ENCODE data around the gene ELF3.
"Not testable (repeated sequence)": the region's sequence is repeated elsewhere in the genome, so short reads cannot be mapped to it uniquely, and the experiment has no call there.

Gene ELF3

DNA sequence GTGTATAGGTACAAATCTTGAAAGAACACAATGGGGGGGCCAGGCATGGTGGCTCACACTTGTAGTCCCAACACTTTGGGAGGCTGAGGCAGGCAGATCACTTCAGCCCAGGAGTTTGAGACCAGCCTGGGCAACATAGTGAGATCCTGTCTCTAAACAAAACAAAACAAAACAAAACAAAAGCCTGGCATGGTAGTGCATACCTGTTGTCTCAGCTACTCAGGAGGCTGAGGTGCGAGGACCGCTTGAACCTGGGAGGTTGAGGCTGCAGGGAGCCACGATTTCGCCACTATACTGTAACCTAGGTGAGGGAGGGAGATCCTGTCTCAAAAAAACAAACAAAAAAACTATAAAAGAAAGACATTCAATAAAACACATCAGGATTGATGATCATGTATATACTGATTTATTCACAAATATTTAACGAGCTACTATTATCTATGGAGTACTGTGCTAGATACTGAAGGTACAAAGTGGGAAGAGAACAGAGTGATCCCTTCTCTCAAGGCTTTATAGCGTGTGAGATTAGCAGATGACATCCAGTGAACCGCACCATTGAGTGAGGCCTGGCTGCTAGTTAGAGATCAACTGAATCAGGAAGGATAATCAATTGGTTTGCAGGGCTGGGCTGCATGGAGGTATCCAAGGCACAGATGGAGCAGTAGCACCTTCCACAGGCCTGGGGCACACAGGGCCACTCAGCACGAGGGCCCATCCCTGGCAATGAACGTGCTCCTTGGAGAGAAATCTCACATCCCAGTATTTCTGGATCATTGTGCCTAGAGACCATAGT is 26.4 kb downstream of the ELF3 start:
- DNase-seq = no peak

DNA sequence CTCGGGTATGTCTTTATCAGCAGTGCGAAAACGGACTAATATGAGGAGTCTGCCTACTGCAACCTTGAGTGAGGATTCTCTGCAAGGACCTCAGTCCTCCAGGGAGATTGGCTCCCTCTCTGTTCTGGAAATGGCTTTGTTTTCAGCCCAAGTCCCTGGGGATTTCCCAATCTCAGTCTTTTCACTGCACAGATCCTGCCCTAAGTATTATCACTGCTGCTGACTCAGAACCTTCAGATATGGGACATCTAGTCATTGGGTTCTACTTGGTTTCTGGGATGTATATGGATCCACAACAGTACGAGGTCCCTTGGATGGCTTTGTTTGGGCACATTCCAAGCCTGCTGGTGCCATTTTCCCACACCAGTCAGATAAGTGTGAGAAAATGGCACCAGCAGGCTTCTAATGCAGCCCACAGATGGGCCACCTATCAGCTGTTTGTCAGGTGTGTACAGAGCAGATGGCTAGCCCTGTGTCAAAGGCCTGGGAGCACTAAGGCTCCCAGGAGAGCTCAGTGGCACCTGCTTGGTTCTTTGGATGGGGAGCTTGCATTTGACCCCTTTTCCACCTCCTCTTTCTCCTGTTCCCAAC is 27.4 kb downstream of the ELF3 start:
- DNase-seq = no peak

DNA sequence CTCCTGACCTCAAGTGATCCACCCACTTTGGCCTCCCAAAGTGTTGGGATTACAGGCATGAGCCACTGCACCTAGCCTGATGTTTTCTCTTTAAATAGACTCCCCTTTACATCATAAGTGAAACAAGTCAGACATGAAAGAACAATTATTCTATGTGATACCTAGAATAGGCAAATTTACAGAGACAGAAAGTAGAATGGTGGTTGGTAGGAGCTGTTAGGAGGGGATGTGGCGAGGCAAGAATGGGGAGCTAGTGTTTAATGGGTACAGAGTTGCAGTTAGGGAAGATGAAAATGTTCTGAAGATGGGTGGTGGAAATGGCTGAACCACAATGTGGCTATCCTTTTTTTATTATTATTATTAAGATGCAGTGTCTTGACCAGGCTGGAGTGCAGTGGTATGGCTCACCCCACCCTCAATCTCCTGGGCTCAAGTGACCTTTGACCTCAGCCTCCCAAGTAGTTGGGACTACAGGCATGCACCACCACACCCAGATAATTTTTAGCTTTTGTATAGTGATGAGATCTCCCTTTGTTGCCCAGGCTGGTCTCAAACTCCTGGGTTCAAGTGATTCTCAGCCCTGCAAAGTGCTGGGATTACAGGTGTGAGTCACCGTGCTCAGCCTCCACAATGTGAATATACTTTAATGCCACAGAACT is 28.4 kb downstream of the ELF3 start:
- no peak for DNase-seq

DNA sequence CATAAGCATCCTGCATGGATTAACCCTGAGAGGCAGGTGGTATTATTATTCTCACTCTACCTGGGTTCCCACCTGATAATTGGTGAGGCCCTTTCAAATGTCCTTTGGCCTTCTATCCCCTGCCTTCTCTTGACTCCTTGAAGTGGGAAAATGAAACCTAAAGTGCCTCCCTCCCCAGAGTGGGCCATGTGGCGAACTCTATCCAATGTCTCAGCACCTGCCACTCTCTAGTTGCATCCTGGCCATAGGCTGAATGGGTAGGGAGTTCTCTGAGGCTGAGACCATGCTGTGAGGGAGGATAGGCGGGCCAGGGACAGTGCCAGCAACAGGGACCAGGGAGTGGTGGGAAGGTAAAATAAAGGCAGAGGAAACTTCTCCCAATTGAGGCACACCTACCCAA is 35.3 kb downstream of the ELF3 start:
- no peak for DNase-seq

DNA sequence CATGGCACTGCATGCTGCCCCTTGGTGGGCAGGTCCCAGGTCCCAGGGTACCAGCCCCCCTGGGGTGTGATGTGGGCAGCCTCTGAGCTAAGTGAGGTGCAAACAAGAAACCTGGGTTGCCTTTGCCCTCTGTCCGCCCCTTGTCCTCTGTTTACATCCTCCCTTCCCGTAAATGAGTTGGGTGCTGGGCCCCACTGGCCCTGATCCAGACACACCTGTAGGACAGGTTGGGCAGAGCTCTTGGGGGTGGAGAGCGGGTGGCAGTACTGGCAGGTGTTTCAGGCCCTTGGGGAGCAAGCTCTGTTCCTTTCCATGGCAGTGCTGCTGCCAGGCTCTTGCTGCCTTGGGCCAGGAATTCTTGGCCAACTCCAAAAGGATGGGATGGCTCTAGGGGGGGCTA is 35.8 kb downstream of the ELF3 start:
- DNase-seq = no peak

DNA sequence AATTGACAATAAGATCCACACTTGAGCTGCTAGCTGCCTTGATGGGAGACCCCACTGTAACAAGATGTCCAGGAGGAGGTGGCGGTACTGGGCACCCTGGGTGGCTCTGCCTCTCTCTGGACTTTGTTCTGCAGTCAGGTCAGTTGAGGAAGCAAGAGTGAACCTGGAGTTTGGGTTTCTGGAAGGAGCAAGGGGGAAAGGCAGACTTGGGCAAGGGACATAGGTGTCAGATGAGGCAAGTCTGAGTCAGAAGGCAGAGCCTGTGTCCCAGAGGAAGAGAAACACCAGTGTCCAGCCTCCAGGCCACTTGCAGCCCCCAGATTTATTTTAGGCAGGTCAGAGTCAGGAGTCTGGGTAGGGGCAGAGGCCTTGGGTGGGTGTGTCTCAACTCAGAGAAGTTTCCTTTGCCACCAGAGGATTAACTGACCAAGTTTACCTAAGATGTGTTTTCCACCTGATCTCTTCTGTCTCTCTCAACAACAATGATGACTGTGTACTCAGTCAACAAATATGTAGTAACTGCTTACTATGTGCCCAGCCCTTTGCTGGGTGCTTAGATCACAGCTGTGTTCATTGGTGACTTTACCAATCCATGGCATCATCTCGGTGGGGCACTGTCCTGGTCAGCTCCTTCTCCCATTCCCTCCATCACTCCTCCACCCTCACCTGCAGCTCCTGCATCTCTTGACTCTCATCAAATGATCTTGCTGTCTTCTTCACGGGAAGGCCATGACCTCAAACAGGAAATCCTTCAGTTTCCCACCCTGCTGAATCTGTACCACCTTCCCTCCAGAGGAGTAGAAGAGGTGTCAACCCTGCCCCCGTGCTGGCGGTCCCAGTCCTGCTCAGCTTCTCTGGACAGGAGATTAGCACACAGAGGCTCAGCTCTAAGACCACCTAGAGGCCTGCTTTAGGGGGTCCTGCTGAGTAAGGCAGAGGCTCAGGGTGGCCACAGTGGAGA is 36.6 kb downstream of the ELF3 start:
- DNase-seq = no peak

DNA sequence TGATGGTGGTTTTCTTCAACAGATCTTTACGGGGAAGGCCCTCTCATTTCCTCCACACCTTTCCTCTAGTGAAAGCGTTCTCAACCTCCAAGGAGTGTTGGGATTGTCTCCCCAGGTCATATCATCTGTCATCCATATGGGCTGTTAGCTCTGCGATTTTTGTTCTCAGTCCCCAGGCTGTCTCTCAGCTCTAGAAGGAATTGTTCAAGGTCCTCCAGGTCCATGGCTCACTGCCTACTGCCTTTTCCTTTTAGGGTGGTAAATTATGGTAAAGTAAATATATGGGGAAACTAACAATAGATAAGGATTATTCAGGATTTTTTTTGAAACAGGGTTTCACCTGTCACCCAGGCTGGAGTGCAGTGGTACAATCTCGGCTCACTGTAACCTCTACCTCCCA is 37.6 kb downstream of the ELF3 start:
- DNase-seq = no peak

DNA sequence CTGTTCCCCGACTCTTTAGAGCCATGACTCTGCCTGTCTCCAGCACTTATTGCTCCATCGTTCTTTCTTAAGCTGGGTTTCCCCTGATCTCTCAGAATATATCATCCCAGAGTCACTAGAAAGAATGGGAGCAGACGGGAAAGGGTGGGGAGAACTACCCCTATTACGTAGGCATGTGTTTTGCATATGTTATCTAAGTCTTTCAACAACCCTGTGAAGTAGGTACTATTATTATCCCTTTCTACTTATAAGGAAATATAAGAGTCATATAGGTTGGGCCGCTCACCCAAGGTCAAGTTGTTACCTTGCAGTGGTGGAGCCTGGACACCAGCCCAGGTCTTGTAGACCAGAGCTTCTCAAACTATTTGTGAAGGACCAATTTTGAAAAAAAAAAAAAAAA is 38.7 kb downstream of the ELF3 start:
- no peak for DNase-seq

DNA sequence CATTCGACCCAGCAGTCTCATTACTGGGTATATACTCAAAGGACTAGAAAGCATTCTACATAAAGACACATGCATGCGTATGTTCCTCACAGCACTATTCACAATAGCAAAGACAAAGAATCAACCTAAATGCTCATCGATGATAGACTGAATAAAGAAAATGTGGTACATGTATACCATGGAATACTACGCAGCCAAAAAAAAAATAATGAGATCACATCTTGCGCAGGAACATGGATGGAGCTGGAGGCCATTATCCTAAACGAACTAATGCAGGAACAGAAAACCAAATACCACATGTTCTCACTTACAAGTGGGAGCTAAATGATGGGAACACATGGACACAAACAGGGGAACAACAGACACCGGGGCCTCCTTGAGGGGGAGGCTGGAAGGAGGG is 43.7 kb downstream of the ELF3 start:
- no peak for DNase-seq

DNA sequence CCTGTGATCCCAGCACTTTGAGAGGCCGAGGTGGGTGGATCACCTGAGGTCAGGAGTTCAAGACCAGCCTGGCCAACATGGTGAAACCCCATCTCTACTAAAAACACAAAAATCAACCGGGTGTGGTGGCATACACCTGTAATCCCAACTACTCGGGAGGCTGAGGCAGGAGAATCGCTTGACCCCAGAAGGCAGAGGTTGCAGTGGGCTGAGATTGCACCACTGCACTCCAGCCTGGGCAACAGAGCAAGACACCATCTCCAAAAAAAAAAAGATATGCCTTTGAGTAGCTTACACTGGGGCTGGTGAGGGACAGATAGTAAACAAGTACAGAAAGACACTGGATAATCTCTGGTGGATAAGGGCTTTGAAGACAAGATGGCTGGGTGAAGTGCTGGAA is 44.3 kb downstream of the ELF3 start:
- DNase-seq = not testable (repeated sequence)

DNA sequence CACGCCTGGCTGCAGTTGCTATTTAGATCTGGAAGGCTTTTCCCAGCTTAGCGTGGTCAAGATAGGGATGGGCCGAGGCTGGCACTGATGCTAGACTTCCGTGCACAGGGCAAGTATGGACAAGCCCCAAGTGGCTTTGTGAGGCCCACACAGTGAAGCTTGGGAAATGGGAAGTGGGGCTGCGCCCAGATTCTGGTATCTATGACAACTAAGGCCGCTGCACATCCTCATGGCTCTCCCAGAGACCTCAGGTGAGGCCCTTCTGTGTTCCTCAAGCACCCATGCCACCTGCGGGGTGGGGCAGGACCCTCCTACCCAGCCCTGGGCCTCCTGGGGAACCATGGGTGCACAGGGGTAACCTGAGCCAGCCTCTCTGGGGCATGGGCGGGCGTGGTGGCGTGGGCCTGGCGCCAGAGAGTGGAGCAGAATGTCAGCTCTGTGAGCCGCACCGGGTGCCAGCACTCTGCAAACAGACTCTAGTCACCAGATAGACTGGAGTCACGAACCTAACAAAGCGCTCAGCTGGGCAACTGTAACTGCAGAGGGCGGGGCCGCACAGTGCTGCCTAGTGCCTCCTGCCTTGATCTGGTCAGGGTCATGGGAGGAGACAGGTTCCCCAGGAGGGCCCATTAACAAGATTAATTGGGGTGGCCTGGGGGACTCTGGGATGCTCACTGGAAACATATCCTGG is 46.4 kb downstream of the ELF3 start:
- no peak for DNase-seq

DNA sequence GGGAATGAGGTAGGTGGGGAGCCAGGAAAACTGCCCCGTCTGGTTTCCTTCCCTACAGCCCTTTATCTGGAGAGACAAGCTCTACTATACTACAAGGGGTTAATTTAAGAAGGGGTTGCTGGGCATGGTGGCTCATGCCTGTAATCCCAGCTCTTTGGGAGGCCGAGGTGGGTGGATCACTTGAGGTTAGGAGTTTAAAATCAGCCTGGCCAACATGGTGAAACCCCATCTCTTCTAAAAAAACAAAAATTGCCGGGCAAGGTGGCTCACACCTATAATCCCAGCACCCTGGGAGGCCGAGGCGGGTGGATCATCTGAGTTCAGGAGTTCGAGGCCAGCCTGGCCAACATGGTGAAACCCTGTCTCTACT is 46.9 kb downstream of the ELF3 start:
- not testable (repeated sequence) for DNase-seq

DNA sequence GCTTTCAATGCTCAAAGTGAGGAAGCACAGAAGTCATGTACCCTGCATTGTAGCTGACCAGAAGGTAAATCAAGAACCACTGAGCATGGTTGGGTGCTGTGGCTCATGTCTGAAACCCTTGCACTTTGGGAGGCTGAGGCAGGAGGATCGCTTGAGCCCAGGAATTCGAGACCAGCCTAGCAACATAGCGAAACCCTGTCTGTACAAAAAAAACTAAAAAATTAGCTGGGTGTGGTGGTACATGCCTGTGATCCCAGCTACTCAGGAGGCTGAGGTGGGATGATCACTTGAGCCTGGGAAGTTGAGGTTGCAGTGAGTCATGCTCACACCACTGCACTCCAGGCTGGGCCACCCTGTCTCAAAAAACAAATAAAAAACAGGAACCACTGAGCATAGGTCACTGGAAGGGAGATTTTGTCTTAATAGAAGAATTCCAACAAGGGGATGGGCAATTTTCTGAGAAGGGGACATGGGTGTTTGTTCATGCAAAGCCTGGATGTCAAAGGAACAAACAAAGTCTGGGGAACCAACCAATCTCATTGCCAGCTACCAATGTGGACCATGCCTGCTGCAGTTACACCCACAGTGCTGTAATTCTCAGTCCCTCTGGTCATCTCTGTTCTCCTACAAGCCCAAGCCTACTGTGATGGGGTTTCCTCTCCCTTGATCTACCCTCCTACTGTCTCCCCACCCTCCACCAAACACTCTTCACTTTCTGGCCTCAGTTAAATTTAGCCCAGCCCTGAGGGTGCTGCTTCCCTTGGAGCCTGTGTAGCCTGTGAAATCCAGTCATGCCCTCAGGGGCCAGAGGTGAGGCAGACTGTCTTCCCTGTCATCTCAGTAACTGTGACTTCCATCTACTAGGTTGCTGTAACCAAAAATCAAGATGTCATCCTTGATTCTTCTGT is 47.9 kb downstream of the ELF3 start:
- DNase-seq = no peak

DNA sequence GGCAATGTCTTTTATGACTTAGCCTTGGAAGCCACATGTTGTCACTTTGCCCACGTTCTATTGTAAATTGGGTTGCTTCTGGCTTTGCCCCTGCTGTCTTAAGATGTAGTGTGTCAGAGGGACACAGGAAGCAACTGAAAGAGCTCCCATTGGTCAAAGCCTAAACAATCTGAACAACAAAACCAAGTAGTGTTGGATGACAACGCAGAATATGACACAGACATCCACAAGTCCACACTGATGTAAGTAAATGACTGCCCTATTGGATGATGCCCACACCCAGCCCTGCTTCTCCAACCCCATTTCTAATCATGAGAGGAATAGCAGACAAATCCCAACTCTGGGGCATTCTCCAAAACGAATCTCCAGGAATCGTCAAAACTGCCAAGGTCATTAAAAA is 50.7 kb downstream of the ELF3 start:
- no peak for DNase-seq

DNA sequence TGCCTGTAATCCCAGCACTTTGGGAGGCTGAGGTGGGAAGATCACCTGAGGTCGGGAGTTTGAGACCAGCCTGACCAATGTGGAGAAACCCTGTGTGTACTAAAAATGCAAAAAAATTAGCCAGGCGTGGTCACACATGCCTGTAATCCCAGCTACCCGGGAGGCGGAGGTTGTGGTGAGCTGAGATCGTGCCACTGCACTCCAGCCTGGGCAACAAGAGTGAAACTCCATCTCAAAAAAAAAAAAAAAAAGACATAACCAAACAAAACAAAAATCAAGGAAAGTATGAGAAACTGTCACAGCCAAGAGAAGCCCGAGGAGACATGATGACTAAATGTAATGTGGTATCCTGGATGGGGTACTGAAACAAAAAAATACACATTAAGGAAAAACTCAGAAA is 51.4 kb downstream of the ELF3 start:
- not testable (repeated sequence) for DNase-seq

DNA sequence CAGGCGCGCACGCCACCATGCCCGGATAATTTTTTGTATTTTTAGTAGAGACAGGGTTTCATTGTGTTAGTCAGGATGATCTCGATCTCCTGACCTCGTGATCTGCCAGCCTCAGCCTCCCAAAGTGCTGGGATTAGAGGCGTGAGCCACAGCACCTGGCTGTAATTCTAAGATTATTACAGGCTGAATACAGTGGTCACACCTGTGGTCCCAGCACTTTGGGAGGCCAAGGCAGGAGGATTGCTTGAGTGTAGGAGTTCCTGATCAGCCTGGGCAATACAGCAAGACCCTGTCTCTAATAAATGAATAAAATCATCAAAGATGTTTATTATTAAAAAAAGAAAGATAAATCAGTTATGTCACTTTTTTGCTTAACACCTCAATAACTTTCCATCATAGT is 52.2 kb downstream of the ELF3 start:
- not testable (repeated sequence) for DNase-seq

DNA sequence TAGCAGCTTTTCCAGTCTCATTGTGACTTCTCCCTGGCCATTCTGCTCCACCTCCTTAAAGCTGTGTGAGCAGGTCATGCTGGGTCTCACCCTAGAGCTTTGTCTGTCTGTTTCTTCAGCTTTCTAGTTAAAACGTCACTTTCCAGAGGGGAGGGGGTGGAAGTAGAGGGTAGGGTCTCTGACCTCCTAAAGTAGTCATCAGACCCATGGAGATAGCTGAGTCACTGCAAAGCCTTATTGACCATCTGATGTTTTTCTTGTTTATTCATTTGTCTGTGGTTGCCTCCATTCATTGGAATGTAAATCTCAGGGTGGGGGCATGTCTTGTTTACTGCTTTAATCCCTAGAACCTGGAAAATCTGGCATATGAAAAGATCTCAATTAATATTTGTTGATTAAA is 52.7 kb downstream of the ELF3 start:
- no peak for DNase-seq

DNA sequence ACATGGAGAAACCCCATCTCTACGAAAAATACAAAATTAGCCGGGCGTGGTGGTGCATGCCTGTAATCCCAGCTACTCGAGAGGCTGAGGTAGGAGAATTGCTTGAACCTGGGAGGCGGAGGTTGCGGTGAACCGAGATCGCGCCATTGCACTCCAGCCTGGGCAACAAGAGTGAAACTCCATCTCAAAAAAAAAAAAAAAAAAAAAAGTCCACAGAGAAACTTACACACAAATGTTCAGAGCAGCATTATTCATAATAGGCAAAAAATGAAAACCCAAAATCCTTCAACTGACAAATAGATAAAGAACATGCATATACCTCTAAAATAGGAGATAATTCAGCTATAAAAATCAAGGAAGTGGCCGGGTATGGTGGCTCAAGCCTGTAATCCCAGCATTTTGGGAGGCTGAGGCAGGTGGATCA is 54.5 kb downstream of the ELF3 start:
- DNase-seq = not testable (repeated sequence)

All from activated T-cell treated with anti-CD3 and anti-CD28 coated beads, Interleukin-2, amount 50 U/mL, for 48 hours (primary cell).